Myometrial cell (primary cell): ENCODE measurements around the gene SLC6A2. TPM values are rescaled to one million over a fixed set of nuclear protein-coding genes. Genes with fewer than 3 reads are reported as not detected.

Experiments used
- total RNA-seq: library from RNA; depleted of rRNA; stranded (reverse); fragments of >200 nt; gene quantifications from 2 replicates; pipeline ENCODE4 v1.2.3, GENCODE V29; 2015

The SLC6A2 gene
- total RNA-seq, result not detected in 2 replicates

GRCh38 chr16:55655897-55656681 lies at the start of gene SLC6A2:
Gene SLC6A2 (plus strand): TSS chr16:55655988. CDS start chr16:55656695, 707 bp downstream.

Other genes starting within 250 kb of the SLC6A2 start
- 147 and 154 TPM in 2 replicates for gene MMP2, start 176.8 kb upstream of the SLC6A2 start, total RNA-seq
- 8.1 and 12.6 TPM in 2 replicates for gene LPCAT2, start 146.9 kb upstream of the SLC6A2 start, total RNA-seq
- not detected in 2 replicates for gene CAPNS2, start 89.3 kb upstream of the SLC6A2 start, total RNA-seq
- gene CES1, start 177.1 kb downstream of the SLC6A2 start, total RNA-seq, result 0.58 and 0.71 TPM in 2 replicates
- gene CES5A, start 219.4 kb downstream of the SLC6A2 start, total RNA-seq, result not detected in 2 replicates